GM12873 (cell line): ENCODE results near the gene MPP3.

Experiments
- TF ChIP-seq, protein P1 (sequence below): IDR thresholded peaks from 2 replicates; pipeline ENCODE4 v1.5.1; 2012; ENCODE audit warnings: low read depth, mild to moderate bottlenecking, moderate library complexity, low read length, control low read depth; ENCODE audit not compliant: insufficient read depth; ENCODE audit errors: missing control alignments

The MPP3 gene

DNA sequence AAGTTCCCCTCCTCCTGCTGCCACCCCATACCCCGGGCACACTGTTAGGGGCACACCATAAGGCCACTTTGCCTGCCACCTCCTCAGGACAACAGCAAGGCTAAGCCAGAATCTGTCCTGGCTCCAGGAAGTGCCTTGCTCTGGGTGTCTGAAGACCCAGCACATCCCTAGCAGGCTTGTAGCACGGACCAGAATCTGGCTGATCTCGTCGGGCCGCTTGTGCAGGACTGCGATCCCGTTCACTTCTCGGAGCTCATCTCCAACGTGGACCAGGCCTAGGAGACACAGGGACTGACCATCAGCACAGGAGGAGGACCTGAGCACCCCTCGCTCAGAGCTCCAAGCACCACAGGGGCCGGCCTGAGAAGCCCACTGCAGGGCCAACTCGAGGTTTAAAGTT lies 7.4 kb downstream of the MPP3 start:
- TF ChIP-seq, protein P1, sequence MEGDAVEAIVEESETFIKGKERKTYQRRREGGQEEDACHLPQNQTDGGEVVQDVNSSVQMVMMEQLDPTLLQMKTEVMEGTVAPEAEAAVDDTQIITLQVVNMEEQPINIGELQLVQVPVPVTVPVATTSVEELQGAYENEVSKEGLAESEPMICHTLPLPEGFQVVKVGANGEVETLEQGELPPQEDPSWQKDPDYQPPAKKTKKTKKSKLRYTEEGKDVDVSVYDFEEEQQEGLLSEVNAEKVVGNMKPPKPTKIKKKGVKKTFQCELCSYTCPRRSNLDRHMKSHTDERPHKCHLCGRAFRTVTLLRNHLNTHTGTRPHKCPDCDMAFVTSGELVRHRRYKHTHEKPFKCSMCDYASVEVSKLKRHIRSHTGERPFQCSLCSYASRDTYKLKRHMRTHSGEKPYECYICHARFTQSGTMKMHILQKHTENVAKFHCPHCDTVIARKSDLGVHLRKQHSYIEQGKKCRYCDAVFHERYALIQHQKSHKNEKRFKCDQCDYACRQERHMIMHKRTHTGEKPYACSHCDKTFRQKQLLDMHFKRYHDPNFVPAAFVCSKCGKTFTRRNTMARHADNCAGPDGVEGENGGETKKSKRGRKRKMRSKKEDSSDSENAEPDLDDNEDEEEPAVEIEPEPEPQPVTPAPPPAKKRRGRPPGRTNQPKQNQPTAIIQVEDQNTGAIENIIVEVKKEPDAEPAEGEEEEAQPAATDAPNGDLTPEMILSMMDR: no peak

DNA sequence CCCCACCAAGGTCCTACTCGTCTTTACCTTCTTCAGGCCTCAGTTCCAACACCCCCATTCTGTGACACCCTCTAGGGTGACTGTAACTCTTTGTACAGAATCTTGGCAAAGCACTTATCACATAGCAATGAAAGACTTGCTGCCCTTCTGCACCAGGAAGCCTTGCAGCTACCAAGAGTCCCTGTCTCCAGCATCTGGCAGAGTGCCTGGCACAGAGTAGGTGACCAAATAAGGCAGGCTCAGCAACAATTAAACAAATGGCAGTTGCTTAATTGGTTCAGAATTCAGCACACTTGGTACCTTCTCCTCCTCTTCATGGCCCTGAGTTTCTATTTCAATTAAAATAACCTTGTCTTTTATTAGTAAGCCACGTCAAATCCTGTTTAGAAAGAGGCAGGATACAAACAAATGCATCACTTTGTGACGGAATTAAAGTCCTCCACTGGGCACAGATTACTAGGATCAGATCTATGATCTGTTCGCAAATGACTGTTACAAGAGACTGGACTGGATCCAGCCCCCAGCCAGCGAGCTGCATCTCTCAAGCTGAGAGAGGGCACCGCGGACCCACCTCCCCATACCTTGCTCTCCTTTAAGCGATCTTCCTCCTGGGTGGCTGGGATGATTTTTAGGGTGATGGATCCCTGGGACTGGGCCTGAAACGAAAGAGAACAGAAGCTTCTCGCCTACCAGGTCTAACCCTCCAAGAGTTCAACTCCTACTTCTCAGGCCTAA lies 9.4 kb downstream of the MPP3 start:
- TF ChIP-seq, protein P1: no peak

DNA sequence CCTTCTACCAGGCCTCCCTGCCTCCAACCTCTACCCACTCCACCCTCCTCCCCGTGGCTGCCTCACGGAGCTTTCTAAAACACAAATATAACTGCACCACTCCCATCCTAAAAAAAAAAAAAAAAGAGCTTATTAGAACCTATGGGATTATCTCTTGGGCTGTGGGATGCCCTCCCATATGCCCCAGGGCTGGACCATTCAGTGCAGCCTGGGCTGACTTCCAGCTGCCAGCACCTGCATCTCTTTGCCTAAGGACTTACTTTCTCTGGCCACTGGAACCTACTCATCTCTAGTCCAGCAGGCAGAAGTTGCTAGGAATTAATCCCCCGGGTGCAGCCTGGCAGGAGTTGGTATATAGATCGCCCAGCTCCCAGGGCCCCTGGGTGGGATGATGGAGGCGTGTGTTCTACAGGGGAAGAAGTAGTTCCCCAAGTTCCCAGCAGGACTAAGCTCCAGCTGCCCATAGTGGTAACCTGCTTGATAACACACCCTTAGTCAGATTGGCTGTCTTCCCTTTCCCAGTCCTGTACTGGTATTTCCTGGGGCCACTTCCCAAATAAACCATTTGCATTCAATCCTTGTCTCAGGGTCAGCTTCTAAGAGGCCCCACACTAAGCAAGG lies 10.3 kb downstream of the MPP3 start:
- TF ChIP-seq, protein P1: no peak

DNA sequence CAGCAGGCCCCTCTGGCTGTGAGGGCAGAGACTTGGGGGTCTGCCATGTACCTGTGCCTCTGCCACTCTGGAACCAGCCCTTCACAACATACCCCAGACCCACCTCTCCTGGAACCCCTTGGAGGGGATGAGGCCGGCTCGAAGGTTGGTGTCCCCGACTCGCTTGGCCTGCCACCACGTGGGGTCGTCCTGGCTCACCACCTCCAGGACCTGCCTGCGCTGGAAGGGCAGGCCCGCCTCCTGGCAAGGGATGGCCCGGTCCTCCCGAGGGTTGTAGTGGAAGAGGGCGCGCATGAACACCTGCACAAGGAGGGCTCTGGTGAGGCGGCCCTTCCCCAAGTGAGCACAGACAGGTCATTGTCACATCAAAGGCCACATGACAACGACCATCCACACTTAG lies 12.2 kb downstream of the MPP3 start:
- TF ChIP-seq, protein P1: no peak

DNA sequence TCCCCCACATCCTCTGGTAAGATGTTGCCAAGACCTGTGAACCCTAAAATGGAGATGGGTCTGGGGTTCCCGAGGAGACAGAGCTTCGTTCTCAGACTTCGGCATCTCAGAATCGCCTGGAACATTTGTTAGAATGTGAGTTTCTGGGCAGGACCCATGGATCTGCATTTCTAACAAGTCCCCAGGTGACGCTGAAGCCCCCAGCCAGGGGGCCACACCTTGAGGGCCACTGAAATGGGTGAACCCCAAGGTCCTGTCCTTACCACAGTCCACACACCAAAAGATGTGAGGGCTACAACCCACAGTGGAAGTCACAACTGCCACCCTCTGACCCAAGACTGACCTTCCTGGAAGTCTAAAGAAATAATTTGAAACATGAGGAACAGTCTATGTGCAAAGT lies 14.0 kb downstream of the MPP3 start:
- TF ChIP-seq, protein P1: no peak

DNA sequence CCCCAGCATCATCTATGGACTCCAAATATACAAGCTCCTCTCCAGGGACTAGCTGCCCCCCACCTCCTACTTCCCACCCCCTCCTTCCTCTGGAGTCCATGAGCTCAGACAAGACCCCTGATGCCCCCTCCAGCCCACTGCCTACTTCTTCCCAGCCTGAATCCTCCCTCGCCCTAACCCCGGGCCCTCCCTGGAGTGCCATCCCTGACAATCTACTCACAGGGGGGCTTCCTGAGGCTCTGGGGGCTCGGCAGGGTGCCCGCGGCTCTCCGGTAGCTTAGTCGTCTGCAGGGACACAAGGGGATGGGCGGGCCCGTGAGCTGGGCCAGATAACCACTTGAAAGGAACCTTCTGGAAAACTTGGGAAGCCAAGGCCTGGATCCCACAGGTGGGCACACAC lies 15.1 kb downstream of the MPP3 start:
- TF ChIP-seq, protein P1: no peak

DNA sequence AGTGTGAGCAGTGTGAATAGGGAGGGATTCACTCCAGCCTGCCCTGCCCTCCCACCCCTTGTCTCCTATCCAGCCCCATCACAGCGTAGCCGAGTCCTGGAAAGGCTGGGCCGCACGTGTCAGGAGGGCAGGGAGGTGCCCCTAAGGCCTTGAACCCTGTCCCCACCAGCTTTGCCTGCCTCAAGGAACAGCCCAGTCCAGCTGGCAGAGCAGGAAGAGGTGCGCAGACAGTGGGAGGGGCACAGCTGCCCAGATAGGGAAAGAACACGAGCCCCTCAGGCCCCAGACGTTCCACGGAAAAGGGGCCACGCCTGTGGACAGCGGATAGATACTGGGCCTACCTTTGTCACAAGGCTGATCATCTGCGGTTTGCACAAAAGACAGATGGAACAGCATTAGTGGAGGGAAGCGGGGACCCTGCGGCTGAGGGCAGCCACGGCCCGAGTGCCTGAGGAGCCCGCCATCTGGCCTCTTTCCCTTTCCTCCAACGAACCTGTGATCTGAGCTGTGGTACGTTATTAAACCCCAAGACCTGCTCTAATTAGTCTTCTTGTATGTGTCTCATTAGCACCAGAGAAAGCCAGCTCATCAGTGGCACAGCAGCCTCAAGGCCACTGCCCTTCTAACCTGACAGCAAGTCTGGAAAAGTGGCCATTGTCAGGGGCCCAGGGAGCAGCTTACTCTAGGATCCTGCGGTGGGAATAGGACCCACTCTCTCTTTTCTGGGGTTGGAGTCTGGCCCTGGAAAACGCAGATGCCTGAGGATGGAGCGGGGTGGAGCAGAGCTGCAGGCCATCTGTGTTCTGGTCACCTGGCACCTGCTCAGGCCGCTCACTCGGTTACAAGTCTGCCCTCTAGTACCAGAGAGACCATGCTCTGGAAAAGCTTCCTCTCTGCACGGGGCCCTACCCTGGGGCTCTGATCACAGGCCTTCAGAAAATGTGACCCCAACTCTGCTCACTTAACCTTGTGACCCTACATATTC lies 16.3 kb downstream of the MPP3 start:
- TF ChIP-seq, protein P1: no peak
